22Rv1 (cell line): Measurements from ENCODE around the gene DNAJA4.

Source experiments
- H3K27ac ChIP-seq: fragments of 450-650 bp; 2 replicates; pipeline ENCODE4 v1.5.1; 2017
- ZFX ChIP-seq: fragments of 450-650 bp; IDR thresholded peaks from 2 replicates; pipeline ENCODE4 v1.6.1; 2017; ENCODE audit warnings: antibody characterized with exemption, borderline replicate concordance
- TF ChIP-seq, protein P1 (sequence below): fragments of 450-650 bp; IDR thresholded peaks from 2 replicates; pipeline ENCODE4 v1.5.1; 2017; ENCODE audit warnings: mild to moderate bottlenecking

The DNAJA4 gene

GRCh38 chr15:78311292-78311691 lies 46.9 kb downstream of the DNAJA4 start:
- no peak overlapping the region for H3K27ac ChIP-seq
- TF ChIP-seq ZFX: no peak
- TF ChIP-seq, protein P1, sequence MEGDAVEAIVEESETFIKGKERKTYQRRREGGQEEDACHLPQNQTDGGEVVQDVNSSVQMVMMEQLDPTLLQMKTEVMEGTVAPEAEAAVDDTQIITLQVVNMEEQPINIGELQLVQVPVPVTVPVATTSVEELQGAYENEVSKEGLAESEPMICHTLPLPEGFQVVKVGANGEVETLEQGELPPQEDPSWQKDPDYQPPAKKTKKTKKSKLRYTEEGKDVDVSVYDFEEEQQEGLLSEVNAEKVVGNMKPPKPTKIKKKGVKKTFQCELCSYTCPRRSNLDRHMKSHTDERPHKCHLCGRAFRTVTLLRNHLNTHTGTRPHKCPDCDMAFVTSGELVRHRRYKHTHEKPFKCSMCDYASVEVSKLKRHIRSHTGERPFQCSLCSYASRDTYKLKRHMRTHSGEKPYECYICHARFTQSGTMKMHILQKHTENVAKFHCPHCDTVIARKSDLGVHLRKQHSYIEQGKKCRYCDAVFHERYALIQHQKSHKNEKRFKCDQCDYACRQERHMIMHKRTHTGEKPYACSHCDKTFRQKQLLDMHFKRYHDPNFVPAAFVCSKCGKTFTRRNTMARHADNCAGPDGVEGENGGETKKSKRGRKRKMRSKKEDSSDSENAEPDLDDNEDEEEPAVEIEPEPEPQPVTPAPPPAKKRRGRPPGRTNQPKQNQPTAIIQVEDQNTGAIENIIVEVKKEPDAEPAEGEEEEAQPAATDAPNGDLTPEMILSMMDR: no peak

DNA sequence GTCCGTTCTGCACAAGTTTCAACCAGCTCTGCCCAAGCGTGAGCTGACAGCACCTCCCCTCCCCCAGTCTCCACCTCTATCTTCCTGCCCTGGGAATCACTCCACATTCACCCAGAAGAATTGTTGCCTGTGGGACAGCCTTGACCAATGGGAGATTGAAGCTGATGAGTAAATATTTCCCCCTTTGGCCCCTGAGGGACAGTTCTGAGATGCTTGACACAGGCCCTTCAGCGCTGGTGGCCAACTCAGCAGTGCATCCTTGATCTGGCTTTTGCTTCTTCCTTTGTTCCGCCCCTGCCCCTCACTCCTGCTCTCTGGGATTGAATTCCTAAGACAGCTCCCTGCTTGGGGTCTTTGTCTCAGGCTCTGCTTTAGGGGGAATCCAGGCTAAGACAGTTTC lies 48.2 kb downstream of the DNAJA4 start:
- TF ChIP-seq ZFX: no peak
- TF ChIP-seq, protein P1: no peak
- H3K27ac ChIP-seq: no peak overlapping the region

DNA sequence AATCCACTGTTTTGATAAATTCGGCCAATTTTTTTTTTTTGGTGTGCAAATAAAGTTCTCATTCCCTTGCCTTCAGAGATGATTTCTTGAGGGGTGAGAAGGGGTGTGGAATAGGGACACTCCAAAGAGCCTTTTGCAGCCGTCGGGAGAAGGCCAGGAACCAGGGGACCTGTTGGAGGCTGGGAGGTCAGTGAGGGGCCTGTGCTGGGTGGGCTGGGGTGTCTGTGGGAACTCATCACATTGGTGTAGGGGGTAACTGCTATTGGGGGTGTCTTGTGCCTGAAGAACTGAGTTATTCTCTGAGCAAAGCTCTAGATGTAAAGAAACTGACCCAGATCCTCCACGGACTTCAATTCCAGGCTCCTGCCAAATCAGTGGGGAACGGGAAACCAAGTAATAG lies 48.6 kb downstream of the DNAJA4 start:
- no peak for TF ChIP-seq ZFX
- TF ChIP-seq, protein P1: no peak
- H3K27ac ChIP-seq: no peak overlapping the region

DNA sequence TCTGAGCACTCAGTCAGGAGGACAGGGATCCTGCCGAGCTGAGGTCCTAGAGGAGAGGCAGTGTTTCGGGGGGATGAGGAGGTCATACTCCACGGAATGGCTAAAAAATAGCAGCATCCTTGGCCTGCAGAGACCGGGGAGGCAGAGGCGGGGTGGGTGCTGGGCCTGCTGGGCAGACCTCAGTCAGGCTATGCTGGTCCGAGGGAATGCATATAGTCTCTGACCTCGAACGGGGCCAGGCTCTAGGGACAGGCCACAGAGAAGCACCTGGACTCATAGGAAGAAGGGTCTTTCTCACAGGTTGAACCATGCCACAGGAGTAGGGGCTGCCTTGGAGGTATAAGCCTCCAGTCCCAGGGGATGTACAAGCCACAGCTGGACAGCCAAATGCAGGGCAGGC lies 49.0 kb downstream of the DNAJA4 start:
- TF ChIP-seq, protein P1: no peak
- no peak for TF ChIP-seq ZFX
- no peak overlapping the region for H3K27ac ChIP-seq

DNA sequence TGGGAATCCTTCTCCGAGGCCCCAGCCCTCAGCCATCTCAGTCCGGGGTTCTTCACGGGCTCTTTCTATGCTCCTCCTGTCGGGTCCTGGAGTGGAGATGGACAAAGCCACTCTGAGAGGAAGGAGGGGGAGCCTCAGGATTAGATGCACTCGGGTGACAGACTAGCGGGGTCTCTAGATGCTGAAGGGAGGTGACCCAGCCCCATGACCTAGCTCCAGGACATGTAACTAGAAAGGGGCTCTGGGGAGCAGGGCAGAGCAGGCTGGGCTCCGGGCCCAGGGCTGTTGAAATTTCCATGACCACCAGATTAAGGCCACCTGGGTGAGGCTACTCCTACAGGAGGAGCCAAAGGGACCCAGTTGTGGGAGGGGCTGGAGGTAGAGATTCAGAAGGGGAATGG lies 49.8 kb downstream of the DNAJA4 start:
- TF ChIP-seq, protein P1: no peak
- no peak for TF ChIP-seq ZFX

GRCh38 chr15:78315686-78316282 lies 51.4 kb downstream of the DNAJA4 start:
- TF ChIP-seq, protein P1: peak; percentile 44
- no peak for TF ChIP-seq ZFX
- no peak overlapping the region for H3K27ac ChIP-seq

More for the DNA sequence above, 49.8 kb downstream of the DNAJA4 start:
- H3K27ac ChIP-seq: no peak overlapping the region

DNA sequence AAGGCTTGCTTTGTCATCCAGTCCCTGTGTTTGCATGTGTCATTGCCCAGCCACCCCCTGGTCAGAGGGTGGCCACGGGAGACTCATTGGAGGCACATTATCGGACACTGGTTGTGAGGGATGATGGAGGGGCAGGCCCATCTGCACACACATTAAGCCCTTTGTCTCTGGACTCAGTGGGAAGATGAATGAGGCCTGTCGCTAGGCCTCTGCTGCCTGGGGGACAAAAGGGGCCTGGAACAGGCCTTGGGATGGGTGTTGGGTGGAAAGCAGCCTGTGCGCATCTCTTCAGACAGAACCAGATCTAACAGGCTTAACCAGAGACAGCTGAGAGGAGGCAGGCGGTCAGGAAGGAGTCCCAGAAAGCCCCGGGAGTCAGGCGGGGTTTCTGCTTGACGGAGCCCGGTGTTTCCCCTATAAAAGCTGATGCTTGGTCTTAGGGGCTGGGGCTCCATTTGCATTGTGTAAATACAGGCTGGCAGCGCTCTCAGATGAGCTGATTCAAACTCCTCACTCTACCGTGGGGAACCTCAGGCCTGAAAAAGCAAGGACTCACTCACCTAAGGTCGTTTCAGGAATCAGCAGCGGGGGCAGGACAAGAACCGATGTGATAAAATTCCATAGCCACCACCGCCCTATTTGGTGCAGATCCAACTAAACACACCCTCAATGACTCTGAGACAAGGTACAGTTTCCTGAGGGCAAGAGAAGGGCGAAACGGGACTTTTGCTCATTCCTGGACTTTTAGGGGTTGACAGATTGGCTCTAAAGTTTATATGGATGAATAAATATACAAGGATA lies 52.1 kb downstream of the DNAJA4 start:
- TF ChIP-seq, protein P1: no peak
- no peak for TF ChIP-seq ZFX
- no peak overlapping the region for H3K27ac ChIP-seq
